Middle frontal gyrus (tissue), 1 donor: ENCODE data around the gene APP.
A peak's percentile ranks its signal among the peaks of the same experiment; 100 is the strongest.

Experiments used
- DNase-seq: peaks from one replicate; pipeline ENCODE4 v3.0.0-alpha.2; 2015; ENCODE audit warnings: low spot score; ENCODE audit errors: extremely low spot score

APP gene

GRCh38 chr21:25881524-25882376 is 288.8 kb downstream of the APP start:
- DNase-seq, result peak; percentile 77

GRCh38 chr21:25879203-25879602 is 291.4 kb downstream of the APP start:
- DNase-seq, result no peak

GRCh38 chr21:25878344-25878743 is 292.2 kb downstream of the APP start:
- DNase-seq, result no peak

DNA sequence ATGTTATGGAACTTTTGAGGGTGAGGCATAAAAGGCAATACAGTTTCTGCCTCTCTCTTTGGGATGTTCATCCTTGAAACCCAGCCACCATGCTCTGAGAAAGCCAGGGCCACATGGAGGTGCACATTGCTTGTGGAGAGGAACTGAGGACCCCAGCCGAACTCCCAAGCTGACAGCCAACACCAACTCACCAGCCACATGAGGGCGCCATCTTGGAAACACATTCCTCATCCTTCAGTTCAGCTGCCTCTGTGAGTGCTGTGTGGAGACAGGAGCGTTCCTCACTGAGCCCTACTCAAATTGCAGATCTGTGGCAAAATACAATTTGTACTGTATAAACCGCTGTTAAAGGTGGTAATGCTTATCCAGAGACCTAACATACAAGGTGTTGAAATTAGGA is 298.3 kb downstream of the APP start:
- no peak for DNase-seq

DNA sequence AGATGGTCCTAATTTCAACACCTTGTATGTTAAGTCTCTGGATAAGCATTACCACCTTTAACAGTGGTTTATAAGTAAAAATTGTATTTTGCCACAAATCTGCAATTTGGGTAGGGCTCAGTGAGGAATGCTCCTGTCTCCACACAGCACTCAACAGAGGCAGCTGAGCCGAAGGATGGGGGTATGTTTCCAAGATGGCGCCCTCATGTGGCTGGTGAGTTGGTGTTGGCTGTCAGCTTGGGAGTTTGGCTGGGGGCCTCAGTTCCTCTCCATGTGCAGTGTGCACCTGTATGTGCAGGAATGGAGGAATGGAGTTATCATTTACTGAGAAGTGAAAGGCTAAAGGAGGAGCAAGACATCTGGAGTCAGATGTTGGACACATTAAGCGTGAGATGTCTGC is 299.0 kb downstream of the APP start:
- DNase-seq, result no peak

DNA sequence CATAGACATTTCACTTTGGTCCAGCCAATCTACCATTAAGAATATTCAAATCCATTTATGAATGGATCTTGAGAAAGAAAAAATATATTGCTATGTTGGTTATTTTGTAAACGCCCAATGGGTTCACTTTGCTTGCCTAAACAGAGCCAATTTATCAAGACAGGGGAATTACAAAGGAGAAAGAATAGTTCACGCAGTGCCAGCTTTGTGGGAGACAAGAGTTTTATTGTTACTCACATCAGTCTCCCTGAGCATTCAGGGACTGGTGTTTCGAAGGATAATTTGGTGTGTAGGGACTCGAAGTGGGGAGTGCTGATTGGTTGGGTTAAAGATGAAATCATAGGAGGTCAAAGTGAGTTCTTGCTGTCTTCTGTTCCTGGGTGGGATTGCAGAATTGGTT is 300.5 kb downstream of the APP start:
- DNase-seq, result no peak

- DNase-seq, result no peak
Observed at GRCh38 chr21:25867061-25867460, 303.5 kb downstream of the APP start.

- no peak for DNase-seq
Observed at GRCh38 chr21:25863747-25864146, 306.8 kb downstream of the APP start.

DNA sequence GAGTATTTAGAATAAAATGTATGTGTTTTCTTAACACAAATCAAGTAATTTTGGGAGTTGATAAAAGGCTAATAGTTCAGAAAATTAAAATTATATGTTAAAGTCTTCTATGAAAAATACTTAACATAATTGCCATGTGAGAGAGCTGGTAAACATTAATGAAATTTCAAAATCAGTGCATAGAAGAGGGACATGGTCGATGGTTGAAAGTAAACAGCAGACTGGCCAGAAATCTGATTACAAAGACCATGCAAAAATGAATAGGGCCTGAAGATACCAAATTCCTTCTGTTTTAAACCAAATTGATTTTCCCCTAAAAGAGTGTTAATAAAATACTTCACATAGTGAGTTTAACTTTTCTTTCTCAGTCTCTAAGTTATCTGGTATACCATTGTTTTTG is 307.5 kb downstream of the APP start:
- no peak for DNase-seq

DNA sequence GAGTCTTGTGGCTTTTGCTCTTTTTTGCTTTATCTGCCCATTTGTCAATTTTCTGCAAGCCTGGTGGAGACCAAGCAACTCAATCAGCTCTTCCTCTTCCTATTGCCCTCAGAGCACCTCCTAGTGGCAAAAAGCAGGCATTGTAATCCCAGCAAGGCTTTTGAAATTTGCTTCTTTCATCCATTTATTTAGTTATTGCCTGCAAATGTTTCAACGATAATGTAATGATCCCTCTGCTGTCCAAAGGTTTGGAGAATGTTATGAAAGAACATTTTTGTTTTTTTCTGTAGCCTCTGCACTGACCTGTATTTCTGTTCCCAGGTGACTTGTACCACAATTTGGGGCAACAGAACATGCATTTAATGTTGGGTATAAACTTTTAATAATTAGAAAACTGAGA is 308.0 kb downstream of the APP start:
- DNase-seq, result no peak

GRCh38 chr21:25862112-25862511 is 308.5 kb downstream of the APP start:
- no peak for DNase-seq

GRCh38 chr21:25859235-25859929 is 311.2 kb downstream of the APP start:
- no peak for DNase-seq

DNA sequence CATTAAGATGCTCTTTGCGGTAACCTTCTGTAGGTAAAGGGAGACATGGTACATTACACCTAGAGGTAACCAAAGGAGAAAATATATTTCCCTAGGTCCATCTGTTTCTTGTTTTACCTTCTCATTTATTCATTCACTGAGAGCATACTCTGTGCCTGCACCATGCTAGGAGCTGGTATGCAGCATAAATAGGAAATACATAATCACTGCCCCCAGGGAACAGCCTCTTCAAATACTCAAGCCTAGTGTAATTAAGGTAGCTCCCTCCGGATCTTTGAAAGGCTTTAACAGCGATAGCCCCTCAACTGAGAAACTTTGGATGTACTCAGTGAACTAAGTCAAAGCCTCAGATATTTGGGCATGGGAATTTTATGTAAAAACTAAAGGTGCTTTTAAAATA is 312.2 kb downstream of the APP start:
- no peak for DNase-seq

DNA sequence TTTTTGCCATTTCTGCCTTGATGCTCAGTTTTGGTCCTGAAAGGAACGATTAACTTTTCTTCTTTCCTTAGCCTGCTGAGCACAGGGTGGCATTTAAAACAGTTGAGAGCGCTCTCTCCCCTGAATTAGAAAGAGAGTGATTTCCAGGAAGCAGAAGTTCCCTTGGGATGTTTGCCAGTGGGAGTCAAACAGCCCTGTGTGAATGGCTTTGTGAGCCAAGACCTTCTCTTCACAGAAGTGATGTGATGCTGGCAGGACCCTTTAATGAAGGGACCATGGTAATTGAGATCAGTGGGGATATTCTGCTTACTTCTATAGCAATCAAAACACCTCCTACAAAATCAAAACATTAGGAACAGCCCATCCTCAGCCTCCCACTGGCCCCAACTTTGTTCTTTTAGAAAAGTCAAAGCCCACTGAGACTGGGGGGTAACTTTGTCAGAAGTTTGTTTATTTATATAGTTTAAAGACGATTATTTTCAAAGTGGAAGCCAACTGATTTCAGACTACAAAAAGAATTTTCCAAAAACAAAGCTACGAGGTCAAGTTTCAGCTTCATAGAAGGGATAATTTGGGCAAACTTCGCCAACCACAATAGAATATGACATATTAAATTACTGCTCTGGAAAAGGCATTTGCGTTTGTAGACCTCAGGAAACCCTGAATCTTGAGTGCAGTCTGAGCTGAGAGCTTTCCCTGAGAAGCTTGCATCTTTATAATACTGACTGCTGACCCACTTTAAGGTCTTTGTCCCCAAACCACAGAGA is 313.1 kb downstream of the APP start:
- no peak for DNase-seq

- no peak for DNase-seq
Observed at GRCh38 chr21:25855576-25855975, 315.0 kb downstream of the APP start.

DNA sequence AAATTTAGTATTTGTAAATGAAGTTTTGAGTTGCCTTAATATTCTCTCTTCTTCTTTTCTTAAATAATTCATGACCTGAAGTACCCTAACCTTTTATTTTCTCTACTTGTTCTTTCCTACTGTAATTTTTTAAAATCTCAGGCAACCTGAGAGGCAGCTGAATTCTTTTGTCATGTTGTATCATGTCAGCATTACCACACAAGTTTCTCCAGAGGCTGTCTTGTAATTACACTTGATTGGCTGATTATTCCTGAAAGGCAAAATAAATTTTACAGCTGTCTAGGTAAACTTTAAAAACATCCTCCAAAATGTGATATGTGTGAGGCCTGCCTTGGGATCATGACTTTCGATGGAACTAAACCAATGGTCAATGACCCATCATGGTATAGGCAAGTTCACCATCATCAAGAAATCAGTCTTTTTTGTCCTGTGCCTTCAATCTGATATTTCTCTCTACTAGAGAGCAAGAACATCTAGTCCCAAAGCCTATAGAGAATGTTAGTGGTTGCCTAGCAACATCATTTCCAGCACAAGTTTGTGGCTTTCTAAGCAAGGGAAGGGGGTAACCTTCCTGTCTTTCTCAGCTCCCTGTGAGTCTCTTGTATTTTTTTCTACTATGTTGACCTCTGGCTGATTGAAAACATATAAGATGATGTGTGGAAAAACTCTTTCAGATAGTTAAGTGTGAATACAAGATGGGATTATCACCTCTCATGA is 320.3 kb downstream of the APP start:
- DNase-seq, result no peak

- no peak for DNase-seq
Observed at GRCh38 chr21:25848309-25848708, 322.3 kb downstream of the APP start.

DNA sequence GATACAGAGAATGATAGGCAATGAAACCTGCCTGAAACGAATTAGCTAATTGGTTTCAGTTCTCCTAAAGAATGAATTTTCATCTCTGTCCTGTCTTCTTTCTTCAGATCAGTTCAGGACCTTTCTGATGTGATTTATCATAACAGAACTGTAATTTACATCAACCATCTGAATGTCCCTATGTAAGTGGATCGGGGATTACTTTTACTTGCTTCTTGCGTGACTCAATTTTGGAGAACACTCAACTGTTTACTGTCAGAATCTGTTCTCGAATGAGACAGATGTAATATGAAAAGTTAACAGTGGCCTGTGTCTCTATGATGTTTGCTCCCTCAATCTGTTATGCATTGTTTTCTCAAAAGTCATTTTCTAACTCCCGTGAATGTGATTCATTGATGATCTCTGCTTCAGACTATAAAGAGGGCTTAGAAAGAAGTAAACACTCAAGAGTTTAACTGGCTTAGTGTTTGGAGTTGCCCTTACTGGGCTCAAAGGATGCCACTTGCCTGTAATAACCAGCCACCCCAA is 324.8 kb downstream of the APP start:
- no peak for DNase-seq

DNA sequence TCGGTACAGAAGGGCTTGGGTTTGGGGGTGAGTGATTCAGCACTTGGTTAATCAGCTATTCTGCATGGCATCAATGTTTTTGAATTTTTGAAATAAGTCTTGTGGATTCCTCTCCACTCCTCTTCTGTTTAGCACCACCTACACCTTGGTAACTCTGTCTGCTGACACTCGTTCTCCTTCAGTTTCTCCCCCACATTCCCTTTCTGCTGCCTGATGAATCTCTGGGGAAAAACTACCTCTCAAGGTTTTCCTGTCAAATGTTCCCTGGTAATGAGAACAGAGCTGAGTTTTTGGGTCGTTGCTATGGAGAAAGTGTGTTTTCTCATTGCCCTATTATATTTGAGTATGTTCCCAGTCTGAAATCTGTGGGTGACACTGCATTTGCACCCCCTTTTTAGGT is 327.6 kb downstream of the APP start:
- peak; percentile 40 for DNase-seq

GRCh38 chr21:25838809-25839208 is 331.8 kb downstream of the APP start:
- DNase-seq, result no peak
